Esophagus squamous epithelium (tissue), 4 donors: ENCODE results near the gene SOX13.

Source experiments
- POLR2A ChIP-seq, 4 donors: fragments of 450-650 bp; IDR thresholded peaks; one replicate each; pipeline ENCODE4 v1.6.1; 2017; ENCODE audit warnings: antibody characterized with exemption in 4 of 4, mild to moderate bottlenecking in 4 of 4, moderate library complexity in 3 of 4
- TF ChIP-seq, protein P1 (sequence below), 6 experiments: fragments of 450-650 bp in 4 of 6; fragments of 200-600 bp in 2 of 6; sonication (generic) in 2 of 6; IDR thresholded peaks; one replicate each; pipeline ENCODE4 v1.5.1; 2016 to 2019; ENCODE audit warnings: antibody characterized with exemption in 6 of 6, mild to moderate bottlenecking in 4 of 6, moderate library complexity in 4 of 6

DNA sequence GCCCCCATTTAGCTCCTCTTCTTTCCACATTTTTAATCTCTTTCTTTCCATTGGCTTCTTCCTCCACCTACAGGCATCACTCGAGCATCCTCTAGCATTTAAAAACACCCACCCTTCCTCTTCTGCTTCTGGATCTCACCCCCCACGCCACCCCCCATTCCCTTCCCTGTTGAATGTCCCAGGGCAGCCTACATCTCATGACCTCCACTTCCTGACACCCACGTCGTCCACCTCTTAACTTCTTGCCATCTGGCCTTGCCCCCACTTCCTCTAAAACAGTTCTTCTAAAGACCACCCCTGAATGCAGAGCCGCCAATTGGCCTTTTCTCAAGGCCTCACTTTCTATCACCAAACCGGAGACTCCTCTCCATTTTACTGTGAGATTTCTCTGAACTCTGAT is 85.0 kb downstream of the SOX13 start:
- TF ChIP-seq, protein P1, sequence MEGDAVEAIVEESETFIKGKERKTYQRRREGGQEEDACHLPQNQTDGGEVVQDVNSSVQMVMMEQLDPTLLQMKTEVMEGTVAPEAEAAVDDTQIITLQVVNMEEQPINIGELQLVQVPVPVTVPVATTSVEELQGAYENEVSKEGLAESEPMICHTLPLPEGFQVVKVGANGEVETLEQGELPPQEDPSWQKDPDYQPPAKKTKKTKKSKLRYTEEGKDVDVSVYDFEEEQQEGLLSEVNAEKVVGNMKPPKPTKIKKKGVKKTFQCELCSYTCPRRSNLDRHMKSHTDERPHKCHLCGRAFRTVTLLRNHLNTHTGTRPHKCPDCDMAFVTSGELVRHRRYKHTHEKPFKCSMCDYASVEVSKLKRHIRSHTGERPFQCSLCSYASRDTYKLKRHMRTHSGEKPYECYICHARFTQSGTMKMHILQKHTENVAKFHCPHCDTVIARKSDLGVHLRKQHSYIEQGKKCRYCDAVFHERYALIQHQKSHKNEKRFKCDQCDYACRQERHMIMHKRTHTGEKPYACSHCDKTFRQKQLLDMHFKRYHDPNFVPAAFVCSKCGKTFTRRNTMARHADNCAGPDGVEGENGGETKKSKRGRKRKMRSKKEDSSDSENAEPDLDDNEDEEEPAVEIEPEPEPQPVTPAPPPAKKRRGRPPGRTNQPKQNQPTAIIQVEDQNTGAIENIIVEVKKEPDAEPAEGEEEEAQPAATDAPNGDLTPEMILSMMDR (IDR thresholded peaks at IDR 0.05), result no peak
- no peak for TF ChIP-seq POLR2A (IDR thresholded peaks at IDR 0.05)
